Small intestine (tissue), 7 donors: ENCODE results near the gene CTPS1. TPM values are rescaled to one million over a fixed set of nuclear protein-coding genes. Genes with fewer than 3 reads are reported as not detected.
A peak's percentile ranks its signal among the peaks of the same experiment; 100 is the strongest.

Source experiments
- DNase-seq, 2 donors: peaks; one replicate each; pipeline versions ENCODE4 v3.0.0 to v3.0.0-alpha.2; 2013
- FAIRE-seq: peaks from 2 replicates; lab custom pipeline; 2012; peaks lifted over from hg19 to GRCh38; lab: Jason Lieb, UNC
- H3K27ac ChIP-seq, 3 donors: one replicate each; pipeline ENCODE4 v1.5.1; 2013; ENCODE audit warnings: low read length in 2 of 3, mild to moderate bottlenecking in 2 of 3, control low read depth in 1 of 3, inconsistent platforms in 1 of 3, low read depth in 1 of 3, moderate library complexity in 1 of 3
- H3K27me3 ChIP-seq, 3 donors: one replicate each; pipeline ENCODE4 v1.6.1; 2013; ENCODE audit warnings: low read length in 3 of 3, inconsistent platforms in 1 of 3; ENCODE audit not compliant: control insufficient read depth in 3 of 3, insufficient read depth in 3 of 3
- H3K36me3 ChIP-seq, 3 donors: one replicate each; pipeline ENCODE4 v1.6.1; 2013; ENCODE audit warnings: low read length in 3 of 3, inconsistent platforms in 1 of 3, low read depth in 1 of 3, mild to moderate bottlenecking in 1 of 3, moderate library complexity in 1 of 3; ENCODE audit not compliant: control insufficient read depth in 3 of 3, insufficient read depth in 2 of 3
- H3K4me1 ChIP-seq, 3 donors: one replicate each; pipeline ENCODE4 v1.6.1; 2013; ENCODE audit warnings: low read length in 2 of 3, inconsistent platforms in 1 of 3, low read depth in 1 of 3, mild to moderate bottlenecking in 1 of 3, moderate library complexity in 1 of 3; ENCODE audit not compliant: control insufficient read depth in 3 of 3, insufficient read depth in 2 of 3
- H3K4me3 ChIP-seq, 3 donors: one replicate each; pipeline ENCODE4 v1.5.1; 2013; ENCODE audit warnings: low read length in 3 of 3, control low read depth in 1 of 3, inconsistent platforms in 1 of 3, low read depth in 1 of 3, mild to moderate bottlenecking in 1 of 3, moderate library complexity in 1 of 3
- H3K9me3 ChIP-seq, 2 donors: one replicate each; pipeline ENCODE4 v1.6.1; 2013; ENCODE audit warnings: low read depth in 1 of 2, low read length in 1 of 2; ENCODE audit not compliant: control insufficient read depth in 2 of 2, insufficient read depth in 1 of 2
- WGBS, 3 donors: extraction: QIAGEN DNeasy Blood & Tissue Kit; methylation state at CpG; one replicate each; pipeline ENCODE4 v1.1.7; 2013; 5-methylcytosine and 5-hydroxymethylcytosine counted together
- polyA plus RNA-seq, 4 donors: library from polyadenylated mRNA; stranded (reverse) in 3 of 4; unstranded in 1 of 4; fragments of 200-250 nt in 3 of 4; fragments of 120-200 nt in 1 of 4; gene quantifications; one replicate each; pipeline versions ENCODE4 v1.2.1 to v1.2.3, GENCODE V29; 2013
- donor health status: healthy with polysubstance abuse.
- donor health status: control.
- donor health status: control.
- donor health status: Bipolar disorder and iron deficiency.
- donor health status: healthy.

The CTPS1 gene
- polyA plus RNA-seq, 4 donors = 3.8 to 24.8 (median 11.0) TPM

DNA sequence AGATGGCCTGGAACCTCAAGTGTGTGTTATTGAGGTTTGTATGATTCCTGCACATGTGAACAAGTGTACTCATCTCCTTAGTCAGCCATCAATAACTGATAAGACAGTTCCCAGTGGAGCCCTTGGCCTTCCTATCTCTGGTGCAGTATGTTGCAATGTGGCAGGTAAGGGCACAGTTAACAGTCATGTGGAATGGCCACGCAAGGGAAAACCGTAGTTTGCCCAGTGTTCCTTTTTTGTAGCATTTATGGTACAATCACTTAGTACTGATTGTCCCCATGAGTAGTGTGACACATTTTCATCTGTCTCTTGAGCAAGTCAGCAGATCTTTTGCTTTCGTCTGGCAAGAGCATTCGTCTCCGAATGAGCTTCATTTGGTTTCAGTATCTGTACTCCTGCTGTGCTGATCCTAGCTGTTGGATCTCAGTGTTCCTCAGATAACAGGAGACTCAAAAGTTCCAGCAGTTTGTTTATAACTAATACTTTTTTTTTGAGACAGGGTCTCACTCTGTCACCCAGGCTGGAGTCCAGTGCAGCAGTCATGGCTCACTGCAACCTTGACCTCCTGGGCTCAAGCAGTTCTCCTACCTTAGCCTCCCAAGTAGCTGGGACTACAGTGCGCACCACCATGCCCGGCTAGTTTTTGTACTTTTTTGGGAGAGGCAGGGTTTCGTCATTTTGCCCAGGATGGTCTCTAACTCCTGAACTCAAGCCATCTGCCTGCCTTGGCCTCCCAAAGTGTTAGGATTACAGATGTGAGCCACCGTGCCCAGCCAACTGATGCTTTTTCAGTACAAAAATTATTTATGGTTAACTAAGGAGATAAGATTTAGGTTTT, 8.2 kb downstream of the CTPS1 start:
- no peaks in the 10 kb centered on the region for H3K9me3 ChIP-seq
- peaks cover 0 to 55% (median 2%) of the 10 kb centered on the region in 3 donors for H3K4me1 ChIP-seq
- H3K27ac ChIP-seq = peak overlapping the region in 1 of 3 donors; percentile 86
- no peak for FAIRE-seq
- 74 to 90% (median 84%) methylated on average over 9 of the region's 9 CpGs for WGBS, 3 donors
- no peaks in the 10 kb centered on the region for H3K27me3 ChIP-seq
- H3K36me3 ChIP-seq = peaks cover 6 to 30% (median 10%) of the 10 kb centered on the region in 3 donors
- no peak overlapping the region for H3K4me3 ChIP-seq
- peak; percentile 50 to 86 for DNase-seq

DNA sequence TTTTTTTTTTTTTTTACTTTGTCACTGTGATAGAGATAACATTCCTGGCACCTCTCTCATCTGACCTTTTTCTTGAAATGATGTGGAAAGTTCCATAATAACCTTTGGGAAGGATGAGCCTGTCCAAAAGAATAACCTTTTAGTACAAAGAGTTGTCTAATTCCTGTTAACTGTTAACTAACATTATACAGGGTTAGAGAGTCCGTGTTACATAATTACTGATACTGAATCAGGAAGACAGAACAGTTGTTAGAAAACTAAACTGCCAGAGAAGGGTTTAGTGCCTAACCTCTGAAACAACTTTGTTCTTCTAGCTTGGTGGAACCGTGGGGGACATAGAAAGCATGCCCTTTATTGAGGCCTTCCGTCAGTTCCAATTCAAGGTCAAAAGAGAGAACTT, 8.8 kb downstream of the CTPS1 start:
- Histone ChIP-seq H3K4me3 (no peak overlapping the region), H3K36me3 (peaks cover 6 to 36% (median 12%) of the 10 kb centered on the region in 3 donors), H3K4me1 (peaks cover 0 to 55% (median 0%) of the 10 kb centered on the region in 3 donors), H3K9me3 (no peaks in the 10 kb centered on the region), H3K27ac (peak overlapping the region in 1 of 3 donors; percentile 86), H3K27me3 (no peaks in the 10 kb centered on the region)
- DNase-seq (peak in 1 of 2 donors; percentile 53), FAIRE-seq (no peak)
- 39 to 72% (median 60%) methylated on average over 3 of the region's 3 CpGs for WGBS, 3 donors

DNA sequence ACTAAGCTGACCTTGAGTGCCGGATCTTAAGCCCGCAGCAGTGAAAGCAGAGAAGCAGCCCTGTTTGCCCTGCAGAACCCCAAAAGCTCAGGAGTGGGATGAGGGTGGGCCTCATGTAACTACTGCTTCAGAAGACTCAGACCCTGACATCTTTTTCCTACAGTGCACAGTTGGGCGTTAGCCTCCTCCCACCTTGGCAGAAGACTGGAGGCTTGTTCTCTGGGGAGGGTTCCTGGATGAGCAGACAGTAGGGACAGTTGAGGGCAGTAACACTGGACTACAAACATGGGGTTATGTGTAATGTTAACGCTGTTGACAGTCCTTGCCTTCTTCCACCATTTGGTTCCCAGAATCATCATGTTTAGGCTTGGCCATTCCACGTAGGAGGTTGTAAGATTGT, 9.6 kb downstream of the CTPS1 start:
- 94 to 97% (median 96%) methylated on average over 5 of the region's 5 CpGs for WGBS, 3 donors
- no peaks in the 10 kb centered on the region for H3K27me3 ChIP-seq
- peak overlapping the region in 1 of 3 donors; percentile 66 for H3K27ac ChIP-seq
- H3K36me3 ChIP-seq = peaks cover 6 to 37% (median 12%) of the 10 kb centered on the region in 3 donors
- peaks cover 0 to 50% (median 0%) of the 10 kb centered on the region in 3 donors for H3K4me1 ChIP-seq
- no peak overlapping the region for H3K4me3 ChIP-seq
- FAIRE-seq (no peak), DNase-seq (no peak)
- no peaks in the 10 kb centered on the region for H3K9me3 ChIP-seq

DNA sequence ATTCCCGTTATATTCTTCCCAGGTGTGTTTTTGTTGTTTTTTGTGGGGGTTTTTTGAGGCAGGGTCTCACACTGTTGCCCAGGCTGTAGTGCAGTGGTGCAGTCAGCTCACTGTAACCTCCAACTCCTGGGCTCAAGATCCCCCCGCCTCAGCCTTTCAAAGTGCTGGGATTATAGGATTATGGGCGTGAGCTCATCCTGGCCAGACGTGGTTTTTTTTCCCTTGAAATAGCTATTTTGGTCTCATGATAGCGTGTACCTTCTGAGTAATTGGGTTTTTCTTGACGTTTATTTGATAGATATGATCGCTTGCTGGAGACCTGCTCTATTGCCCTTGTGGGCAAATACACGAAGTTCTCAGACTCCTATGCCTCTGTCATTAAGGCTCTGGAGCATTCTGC, 17.6 kb downstream of the CTPS1 start:
- 90 to 94% (median 93%) methylated on average over 8 of the region's 8 CpGs for WGBS, 3 donors

DNA sequence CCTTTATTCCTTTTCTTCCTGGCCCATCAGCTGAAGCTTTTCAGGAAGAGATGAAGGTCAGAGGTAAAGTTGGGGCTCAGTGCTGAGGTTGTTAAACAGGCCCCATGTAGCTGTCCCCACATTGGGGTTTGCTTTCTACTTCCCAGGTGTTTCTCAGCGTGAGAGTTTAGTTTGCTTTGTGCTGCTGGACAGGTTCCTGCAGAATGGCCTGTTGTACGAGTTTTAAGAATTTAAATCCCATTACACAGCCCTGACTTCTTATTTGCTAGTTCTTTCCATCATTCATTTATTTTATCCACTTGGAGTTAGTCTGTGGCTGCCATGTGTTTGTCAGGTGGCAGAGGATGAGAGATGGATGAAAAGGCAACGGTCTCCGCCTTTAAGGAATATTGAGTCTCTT, 19.2 kb downstream of the CTPS1 start:
- 95 to 100% (median 97%) methylated on average over 4 of the region's 4 CpGs for WGBS, 3 donors
- no peak for DNase-seq
- peaks cover 11 to 66% (median 24%) of the 10 kb centered on the region in 3 donors for H3K36me3 ChIP-seq

More for the DNA sequence above, 17.6 kb downstream of the CTPS1 start:
- DNase-seq (no peak), FAIRE-seq (no peak)
- Histone ChIP-seq H3K27me3 (no peaks in the 10 kb centered on the region), H3K36me3 (peaks cover 16 to 65% (median 20%) of the 10 kb centered on the region in 3 donors), H3K27ac (no peak overlapping the region), H3K9me3 (no peaks in the 10 kb centered on the region), H3K4me3 (no peak overlapping the region), H3K4me1 (no peaks in the 10 kb centered on the region)

DNA sequence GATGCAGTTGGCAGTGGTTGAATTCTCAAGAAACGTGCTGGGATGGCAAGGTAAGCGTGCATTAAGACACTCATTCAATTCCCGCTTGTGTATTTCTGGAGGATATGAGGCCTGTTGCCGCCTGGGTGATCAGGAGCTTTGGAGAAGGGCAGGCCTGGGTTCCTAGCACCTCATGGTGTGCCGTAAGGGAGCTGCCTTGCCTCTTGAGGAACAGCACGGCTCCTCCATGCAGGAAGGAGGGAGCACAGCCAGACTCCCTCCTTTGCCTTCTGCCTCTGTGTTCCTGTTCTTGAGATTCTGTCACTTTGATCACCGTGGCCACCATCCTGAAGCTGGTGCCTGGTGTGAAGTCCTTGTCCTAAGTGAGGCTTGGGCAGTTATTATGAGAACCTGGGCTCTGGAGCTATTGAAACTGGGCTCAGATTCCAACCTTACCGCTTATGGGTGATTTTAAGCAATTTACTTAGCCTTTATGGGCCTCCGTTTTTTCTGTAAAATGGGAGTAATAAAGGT, 23.7 kb downstream of the CTPS1 start:
- H3K27me3 ChIP-seq = no peaks in the 10 kb centered on the region
- H3K27ac ChIP-seq = peak overlapping the region in 1 of 3 donors; percentile 43
- no peak for FAIRE-seq
- peaks cover 8 to 76% (median 24%) of the 10 kb centered on the region in 3 donors for H3K36me3 ChIP-seq
- H3K4me1 ChIP-seq = peaks cover 0 to 7% (median 0%) of the 10 kb centered on the region in 3 donors
- no peaks in the 10 kb centered on the region for H3K9me3 ChIP-seq
- 82 to 89% (median 82%) methylated on average over 9 of the region's 9 CpGs for WGBS, 3 donors
- no peak overlapping the region for H3K4me3 ChIP-seq
- no peak for DNase-seq

More for the DNA sequence above, 19.2 kb downstream of the CTPS1 start:
- no peak for FAIRE-seq
- H3K4me1 ChIP-seq = peaks cover 0 to 7% (median 0%) of the 10 kb centered on the region in 3 donors
- no peak overlapping the region for H3K27ac ChIP-seq
- no peaks in the 10 kb centered on the region for H3K9me3 ChIP-seq
- H3K4me3 ChIP-seq = no peak overlapping the region
- no peaks in the 10 kb centered on the region for H3K27me3 ChIP-seq

DNA sequence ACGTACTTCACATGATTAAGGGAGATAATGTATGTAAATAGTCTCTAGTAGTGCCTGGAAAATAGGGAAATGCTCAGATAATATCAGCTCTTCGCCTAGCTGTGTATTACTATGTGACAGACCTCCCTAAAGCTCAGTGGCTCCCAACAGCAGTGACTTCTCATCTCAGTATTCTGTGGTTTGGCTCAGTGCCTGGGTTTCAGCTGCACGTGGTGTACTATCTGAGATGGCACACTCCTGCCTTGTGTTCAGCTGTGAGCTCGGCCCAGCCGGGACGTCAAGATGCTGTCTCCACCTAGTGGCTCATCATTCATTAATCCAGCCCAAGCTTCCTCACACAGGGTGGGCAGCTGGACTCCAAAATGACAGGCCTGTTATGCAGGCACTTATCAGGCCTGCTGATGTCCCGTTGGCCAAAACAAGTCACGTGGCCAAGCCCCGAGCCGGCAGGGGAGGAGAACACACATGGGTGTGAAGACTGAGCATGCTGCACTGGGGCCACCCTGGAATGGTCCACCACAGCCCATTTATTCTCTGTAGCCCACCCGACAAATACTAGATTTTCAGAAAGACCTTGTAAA, 24.2 kb downstream of the CTPS1 start:
- H3K27me3 ChIP-seq = no peaks in the 10 kb centered on the region
- H3K27ac ChIP-seq = no peak overlapping the region
- no peak overlapping the region for H3K4me3 ChIP-seq
- DNase-seq (peak; percentile 82), FAIRE-seq (no peak)
- 32 to 52% (median 40%) methylated on average over 11 of the region's 11 CpGs for WGBS, 3 donors
- H3K4me1 ChIP-seq = peaks cover 0 to 7% (median 0%) of the 10 kb centered on the region in 3 donors
- no peaks in the 10 kb centered on the region for H3K9me3 ChIP-seq
- H3K36me3 ChIP-seq = peaks cover 10 to 71% (median 19%) of the 10 kb centered on the region in 3 donors

DNA sequence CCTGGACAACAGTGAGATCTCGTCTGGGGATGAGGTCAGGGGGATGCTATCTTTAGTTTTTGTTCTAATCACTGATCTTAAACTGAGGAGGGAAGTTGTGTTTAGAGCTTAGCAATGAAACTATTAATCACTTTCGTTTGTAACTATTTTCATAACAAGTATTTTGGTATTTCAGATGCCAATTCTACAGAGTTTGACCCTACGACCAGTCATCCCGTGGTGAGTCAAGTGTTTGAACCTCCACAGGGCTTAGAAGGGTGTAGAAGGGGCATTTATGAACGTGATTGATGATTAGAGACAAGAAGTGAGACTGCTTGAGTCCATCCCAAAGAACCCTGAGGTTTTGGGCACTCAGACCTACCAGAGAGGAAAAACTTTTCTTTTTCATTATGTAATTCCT, 26.4 kb downstream of the CTPS1 start:
- 80 to 85% (median 81%) methylated on average over 5 of the region's 5 CpGs for WGBS, 3 donors
- peaks cover 9 to 66% (median 23%) of the 10 kb centered on the region in 3 donors for H3K36me3 ChIP-seq

More for the DNA sequence above, 26.4 kb downstream of the CTPS1 start:
- H3K27ac ChIP-seq = no peak overlapping the region
- peaks cover 0 to 7% (median 0%) of the 10 kb centered on the region in 3 donors for H3K4me1 ChIP-seq
- no peak overlapping the region for H3K4me3 ChIP-seq
- H3K27me3 ChIP-seq = no peaks in the 10 kb centered on the region
- FAIRE-seq = no peak
- DNase-seq = no peak
- H3K9me3 ChIP-seq = no peaks in the 10 kb centered on the region
